ENCODE results near the gene CHID1.

Gene CHID1

DNA sequence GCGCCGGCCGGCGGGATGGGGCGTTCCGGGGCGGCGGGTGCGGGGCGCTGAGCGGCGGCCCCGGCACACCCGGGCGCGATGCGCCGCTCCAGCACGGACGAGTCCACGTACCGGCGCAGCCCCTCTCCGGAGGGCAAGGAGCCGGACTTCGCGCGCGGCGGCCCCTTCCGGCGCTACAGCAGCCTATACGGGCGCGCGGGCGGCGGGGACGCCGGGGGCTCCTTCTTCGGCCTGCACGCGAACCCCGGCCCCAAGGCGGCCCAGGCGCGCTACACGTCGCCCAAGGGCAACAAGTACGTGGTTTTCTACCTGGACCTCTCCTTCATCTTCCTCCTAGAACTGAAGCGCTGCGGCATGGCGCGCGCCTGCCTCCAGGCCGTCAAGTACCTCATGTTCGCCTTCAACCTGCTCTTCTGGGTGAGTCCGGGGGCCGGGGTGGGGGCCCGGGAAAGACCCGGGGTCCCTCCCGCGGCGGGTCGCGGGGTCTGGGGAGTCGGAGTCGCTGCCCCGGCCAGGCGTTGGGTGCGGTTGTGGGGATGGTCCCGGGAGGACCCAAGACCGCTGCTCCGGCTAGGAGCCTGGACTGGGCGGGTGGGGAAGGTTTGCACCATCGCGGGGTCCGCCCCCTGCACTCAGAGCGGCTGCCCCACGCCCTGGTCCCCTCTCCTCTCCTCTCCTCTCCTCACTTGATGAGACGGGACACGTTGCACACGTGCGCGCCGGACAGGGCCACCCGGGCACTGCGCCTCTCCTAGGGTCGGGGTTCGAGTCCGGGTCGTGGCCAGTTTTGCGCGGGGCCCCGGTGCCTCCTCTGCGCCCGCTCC, 60.4 kb downstream of the CHID1 start:
- no peak for DNase-seq (ENCODE audit: low read depth)

DNA sequence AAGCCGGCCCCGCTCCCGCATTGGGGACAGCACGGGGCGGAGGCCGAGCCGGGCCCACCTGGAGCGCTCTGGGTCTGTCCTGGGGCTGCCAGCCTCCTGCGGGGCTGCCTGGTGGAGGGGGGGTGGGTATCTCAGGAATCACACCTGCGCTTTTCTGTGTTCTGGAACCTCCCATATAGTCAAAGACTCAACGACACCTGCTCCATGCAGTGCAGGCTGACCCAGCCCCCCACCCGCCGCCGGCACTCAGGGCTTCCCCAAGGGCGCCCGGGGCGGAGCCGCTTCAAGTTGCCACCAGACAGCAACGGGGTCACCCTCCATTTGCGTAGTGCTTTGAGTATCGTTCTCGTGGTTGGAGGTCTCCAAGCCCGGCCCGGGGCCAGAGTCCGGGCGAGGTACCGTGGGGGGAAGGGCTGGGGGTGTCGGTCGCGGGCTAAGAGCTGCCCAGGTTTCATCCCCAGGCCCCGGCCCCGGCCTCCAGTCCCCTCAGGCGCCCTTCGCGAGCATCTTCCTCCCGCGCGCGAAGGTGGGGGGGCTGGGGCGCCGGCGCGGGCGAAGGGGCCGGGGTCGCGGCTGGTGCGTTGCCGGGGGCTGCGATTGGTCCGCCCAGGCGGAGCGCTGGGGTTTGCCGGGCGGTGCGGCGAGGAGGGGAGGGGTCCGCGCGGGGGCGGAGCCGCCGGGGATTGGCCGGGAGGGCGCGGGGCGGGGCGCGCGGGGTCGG, 61.3 kb downstream of the CHID1 start:
- DNase-seq (ENCODE audit: low read depth): no peak

DNA sequence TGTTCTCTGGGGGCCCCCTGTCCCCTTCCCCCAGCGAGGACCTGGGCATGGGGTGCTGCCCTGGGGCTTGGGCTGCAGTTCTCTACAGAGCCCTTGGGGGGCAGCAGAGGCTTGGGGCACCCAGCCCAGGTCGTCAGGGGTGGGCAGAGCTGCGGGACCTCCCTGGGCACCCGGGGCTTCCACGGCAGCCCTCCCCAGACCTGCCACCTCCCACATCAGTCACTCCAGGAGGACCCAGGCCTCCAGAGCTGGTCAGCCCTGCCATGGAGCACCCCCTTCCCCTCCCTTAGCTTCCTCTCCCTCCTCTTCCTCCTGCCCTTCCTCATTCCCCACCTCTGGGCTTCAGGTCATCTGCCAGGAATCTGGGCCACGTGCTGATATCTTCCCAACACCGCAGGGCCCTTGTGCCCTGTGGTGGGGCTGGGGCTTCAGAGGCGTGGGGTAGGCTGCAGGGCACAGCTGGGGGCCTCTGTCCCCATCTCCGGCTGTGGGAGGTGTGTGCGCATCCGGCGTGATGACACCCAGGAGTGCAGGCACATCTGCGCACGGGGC, 62.2 kb downstream of the CHID1 start:
- DNase-seq (ENCODE audit: low read depth): no peak

DNA sequence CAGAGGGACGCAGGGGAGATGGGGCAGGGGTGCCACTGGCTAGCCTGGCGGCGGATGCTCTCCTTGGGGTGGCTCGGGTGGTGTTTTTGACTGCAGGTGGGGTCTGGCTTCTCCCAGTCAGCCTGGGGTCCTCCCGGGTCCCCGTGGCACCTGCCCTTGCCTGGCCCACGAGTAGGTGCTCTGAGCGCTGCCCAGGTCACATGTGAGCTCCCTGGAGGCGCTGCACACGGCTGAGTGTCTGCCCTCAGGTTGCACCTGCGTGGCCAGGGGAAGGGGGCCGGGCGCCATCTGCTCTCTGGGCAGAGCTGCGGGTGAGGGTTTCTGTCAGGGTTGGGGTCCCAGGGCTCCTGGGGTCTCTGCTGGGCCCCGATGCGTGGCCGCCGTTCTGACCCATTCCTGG, 62.7 kb downstream of the CHID1 start:
- DNase-seq (ENCODE audit: low read depth): no peak

- no peak for DNase-seq (ENCODE audit: low read depth)
These were observed 64.0 kb downstream of the CHID1 start for GRCh38 chr11:846496-847098.

GRCh38 chr11:845872-846495, 64.6 kb downstream of the CHID1 start:
- no peak for DNase-seq (ENCODE audit: low read depth)

DNA sequence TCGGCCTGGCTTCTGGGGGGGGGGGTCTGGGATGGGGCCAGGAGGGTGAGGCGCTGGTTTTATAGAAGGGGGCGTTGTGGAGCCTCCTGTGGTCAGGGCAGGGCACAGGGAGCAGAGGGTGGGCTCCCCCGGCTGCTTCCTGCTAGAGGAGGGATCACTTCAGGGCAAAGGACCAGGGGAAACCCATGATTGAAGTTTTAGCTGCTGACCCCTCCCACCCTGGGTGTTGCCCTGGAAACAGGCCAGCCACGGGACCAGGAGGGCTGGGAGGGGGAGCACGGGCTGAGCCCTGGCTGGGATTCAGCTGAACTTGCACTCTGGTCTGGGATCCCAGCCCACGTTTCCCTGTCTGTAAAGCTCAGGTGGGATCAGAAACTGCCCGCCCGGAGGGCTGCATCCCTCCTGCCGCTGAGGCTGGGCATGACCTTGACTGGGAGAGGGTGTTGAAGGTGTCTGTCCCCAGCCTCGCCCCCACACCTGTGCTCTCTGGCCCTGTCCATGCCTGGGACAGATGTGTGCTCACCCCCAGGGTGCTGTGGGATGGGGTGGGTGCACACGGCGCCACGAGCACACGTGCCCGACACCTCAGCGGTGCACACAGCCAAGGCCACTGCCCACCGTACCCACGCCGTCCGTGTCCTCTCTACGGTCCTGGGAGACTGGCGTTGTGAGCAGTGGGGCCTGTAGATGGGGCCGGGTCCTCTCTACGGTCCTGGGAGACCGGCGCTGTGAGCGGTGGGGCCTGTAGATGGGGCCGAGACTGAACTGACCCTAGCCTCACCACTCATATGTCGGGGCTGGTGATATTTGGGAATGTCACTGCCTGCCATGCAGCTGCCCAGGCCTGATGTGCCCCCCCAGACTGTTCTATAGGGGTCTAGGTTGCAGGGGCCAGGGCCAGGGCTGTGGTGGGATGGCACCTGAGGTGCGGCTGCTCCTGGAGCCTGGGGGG, 65.6 kb downstream of the CHID1 start:
- no peak for DNase-seq (ENCODE audit: low read depth)

DNA sequence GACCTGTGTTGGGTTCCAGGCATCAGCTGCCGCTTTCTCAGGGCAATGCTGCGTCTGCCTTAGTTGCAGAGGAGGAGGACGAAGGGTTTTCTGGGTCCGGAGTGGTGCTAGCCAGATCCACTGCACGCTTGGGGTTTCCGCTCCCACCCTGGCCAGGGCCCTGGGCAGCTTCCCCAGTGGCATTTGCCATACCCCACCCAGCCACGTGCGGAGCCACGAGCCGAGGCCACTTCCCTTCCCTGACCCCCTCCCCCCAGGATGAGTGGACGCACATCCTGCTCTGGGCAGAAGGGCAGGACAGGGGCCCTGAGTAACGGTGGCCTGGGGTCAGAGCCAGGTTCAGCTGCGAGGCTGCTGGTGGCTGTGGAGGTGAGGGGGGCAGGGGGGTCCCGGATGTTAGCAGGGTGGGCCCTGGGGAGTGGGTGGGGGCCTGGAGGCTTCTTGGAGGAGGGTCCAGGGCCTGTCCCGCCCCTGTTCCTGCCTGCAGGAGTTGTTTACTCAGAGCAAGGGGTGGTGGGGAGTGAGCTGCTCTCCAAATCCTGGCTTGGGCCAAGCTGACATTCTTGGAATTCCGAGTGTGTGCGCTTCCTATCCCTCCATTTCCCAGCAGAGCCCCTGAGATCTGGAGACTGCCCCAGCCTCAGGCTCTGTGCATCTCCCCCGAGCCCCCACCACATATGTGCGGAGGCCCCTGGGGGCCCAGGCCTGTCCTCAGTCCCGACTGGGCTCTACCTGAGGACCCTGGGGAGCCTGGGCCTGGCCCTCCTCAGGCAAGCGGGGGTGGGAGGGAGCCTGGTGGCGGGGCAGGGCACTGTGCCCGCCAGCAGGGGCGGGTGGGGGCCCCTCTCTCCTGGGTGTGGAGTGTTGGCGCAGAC, 66.6 kb downstream of the CHID1 start:
- DNase-seq (ENCODE audit: low read depth): no peak

- no peak for DNase-seq (ENCODE audit: low read depth)
These were observed 67.4 kb downstream of the CHID1 start for GRCh38 chr11:843086-843734.

GRCh38 chr11:842370-843002, 68.1 kb downstream of the CHID1 start, which contains the start of the genes POLR2L and TSPAN4:
TSS of gene POLR2L (minus strand) at chr11:842529. CDS start at chr11:842508, 21 bp downstream.
TSS of gene TSPAN4 (plus strand) at chr11:842852. CDS start at chr11:850305, 7,453 bp downstream.
- DNase-seq (ENCODE audit: low read depth): no peak

- DNase-seq (ENCODE audit: low read depth): no peak
These were observed 68.6 kb downstream of the CHID1 start for GRCh38 chr11:841981-842369.

DNA sequence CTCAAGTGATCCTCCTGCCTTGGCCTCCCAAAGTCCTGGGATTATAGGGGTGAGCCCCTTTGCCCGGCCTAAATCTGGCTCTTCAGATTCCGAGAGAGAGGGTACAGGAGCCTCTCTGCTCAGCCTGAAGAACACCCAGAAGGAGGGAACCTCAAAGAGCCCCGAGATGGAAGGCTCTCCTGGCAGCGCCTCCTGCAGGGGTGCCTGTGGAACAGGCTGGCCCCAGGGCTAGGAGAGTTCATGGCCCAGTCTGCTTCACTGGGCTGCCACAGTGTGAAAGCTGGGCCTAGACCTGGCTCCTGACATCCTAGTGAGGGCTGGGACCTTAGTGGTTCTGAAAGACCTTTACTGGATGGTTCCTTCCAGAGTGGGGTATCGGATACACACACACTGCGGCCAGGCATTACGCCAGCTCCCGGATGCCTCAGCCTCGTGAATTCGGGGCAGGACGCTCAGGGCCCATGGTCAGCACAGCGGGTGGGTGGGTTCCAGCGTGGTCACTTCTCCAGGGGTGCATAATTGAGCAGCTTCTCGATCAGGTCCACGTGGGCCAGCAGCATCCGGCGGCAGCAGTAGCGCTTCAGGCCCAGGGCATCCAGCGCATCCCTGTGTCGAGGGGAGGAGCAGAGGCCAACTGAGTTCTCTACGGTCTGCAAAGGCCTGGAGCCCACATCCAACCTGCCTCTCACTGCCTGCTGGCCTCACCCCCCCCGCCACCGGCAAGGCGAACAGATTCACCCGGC, 70.6 kb downstream of the CHID1 start:
- no peak for DNase-seq (ENCODE audit: low read depth)

DNA sequence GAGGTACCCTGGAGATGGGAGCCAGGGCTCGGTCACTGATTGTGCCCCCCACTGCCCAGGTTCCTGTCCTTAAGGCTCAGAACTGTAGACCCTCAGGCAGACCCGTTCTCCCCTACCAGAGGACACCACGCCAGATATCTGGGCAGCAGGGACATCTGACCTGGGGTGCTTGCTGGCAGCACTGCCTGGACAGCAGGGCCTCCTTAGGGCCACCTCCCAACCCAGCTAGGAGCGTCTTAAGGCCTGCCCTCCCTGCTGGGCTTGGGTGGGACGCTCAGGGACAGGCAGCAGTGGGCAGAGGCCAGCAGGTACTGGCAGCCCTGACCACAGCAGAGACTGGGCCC, 71.4 kb downstream of the CHID1 start:
- no peak for DNase-seq (ENCODE audit: low read depth)

DNA sequence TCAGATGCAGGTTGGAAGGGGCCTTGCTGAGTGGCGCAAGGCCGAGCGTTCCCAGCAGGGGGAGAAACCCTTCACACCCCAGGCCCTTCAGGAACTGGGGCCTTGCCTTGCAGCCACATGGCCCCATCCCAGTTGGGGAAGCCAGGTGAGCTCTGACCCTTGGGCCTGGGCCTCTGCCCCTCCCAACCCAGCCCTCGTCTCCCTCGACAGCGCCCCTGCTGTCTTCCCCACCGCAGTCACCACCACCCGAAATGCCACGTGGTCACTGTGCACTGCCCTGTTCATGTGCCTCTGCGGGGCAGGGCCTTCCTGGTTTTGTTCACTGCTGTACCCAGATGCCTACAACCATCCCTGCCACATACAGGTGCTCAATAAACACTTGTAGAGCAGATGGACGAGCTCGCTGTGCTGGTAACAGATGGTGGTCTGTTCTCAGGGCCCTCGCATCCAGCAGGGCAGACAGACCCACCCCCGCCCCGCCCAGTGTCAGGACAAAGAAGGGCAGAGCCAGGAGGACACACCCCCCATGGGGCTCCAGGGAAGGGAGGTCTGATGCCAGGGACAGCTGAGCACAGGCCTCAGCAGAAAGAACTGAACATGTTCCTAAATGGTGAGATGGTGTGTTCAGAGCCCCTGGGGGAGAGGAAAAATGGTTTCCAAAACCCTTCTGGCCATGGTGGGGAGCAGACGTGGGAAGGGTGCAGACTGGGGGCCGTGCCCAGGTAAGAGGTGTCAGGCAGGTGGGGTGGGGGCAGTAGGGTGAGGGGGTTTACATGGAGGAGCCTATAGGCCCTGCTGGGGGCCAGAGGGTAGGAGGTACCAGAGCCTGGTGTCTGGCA, 72.0 kb downstream of the CHID1 start:
- no peak for DNase-seq (ENCODE audit: low read depth)

GRCh38 chr11:837990-838307, 72.7 kb downstream of the CHID1 start:
- DNase-seq (ENCODE audit: low read depth): no peak

DNA sequence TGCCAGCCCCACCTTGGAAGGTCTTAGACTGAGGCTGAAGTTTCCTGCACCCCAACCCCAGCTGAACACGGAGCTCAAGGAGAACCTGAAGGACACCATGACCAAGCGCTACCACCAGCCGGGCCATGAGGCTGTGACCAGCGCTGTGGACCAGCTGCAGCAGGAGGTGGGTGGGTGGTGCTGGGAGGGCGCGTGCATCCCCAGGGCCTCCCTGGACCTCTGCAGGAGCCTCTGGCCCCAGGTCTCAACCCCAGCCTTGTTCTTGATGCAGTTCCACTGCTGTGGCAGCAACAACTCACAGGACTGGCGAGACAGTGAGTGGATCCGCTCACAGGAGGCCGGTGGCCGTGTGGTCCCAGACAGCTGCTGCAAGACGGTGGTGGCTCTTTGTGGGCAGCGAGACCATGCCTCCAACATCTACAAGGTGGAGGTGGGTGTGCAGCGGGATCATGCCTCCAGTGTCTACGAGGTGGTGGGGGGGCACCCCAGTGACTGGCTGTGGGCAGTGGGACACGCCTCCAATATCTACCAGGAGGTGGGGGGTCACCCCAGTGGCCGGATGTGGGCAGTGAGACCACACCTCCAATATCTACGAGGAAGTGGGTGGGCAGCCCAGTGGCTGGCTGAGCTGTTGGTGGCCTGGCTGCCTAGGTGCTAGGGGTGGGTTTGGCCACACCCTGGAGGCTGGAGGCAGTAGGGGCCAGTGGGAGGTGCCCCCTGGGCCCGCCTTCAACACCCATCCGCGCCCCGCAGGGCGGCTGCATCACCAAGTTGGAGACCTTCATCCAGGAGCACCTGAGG, 73.2 kb downstream of the CHID1 start:
- no peak for DNase-seq (ENCODE audit: low read depth)

GRCh38 chr11:836700-837099, 73.9 kb downstream of the CHID1 start:
- DNase-seq (ENCODE audit: low read depth): no peak
